ENCODE data around the gene PAX2.

GRCh38 chr10:100786591-100786990 lies 41.2 kb downstream of the PAX2 start:
- no peak for TF ChIP-seq MXD4 (CRISPR knock-in tag; IDR thresholded peaks at IDR 0.05; ENCODE audit: borderline replicate concordance)
- TF ChIP-seq RELA (CRISPR knock-in tag; IDR thresholded peaks at IDR 0.05; ENCODE audit: borderline replicate concordance), result no peak
- TF ChIP-seq NR2C2 (CRISPR knock-in tag; IDR thresholded peaks at IDR 0.05), result no peak
- TF ChIP-seq TCF7 (CRISPR knock-in tag; IDR thresholded peaks at IDR 0.05; ENCODE audit: low read depth), result no peak
- no peak for TF ChIP-seq PREB (CRISPR knock-in tag; IDR thresholded peaks at IDR 0.05; ENCODE audit: borderline replicate concordance)
- no peak for TF ChIP-seq ZNF138 (CRISPR knock-in tag; conservative IDR thresholded peaks at IDR 0.05)
- no peak for TF ChIP-seq CTCF (IDR thresholded peaks at IDR 0.05)

Data from WTC11 (cell line).